ENCODE data around the gene NPAS4.

GRCh38 chr11:66391322-66391721 lies 29.5 kb upstream of the NPAS4 start:
- TF ChIP-seq CSRNP3 (CRISPR knock-in tag; IDR thresholded peaks at IDR 0.05) (no peak), GLIS3 (CRISPR knock-in tag; IDR thresholded peaks at IDR 0.05) (no peak), TOX (CRISPR knock-in tag; IDR thresholded peaks at IDR 0.05; ENCODE audit: borderline replicate concordance) (no peak), TCF4 (CRISPR knock-in tag; IDR thresholded peaks at IDR 0.05; ENCODE audit: borderline replicate concordance) (no peak), ZNF565 (CRISPR knock-in tag; conservative IDR thresholded peaks at IDR 0.05; ENCODE audit: low read depth) (no peak), RARB (CRISPR knock-in tag; IDR thresholded peaks at IDR 0.05) (no peak), ISL1 (CRISPR knock-in tag; IDR thresholded peaks at IDR 0.05) (no peak), PATZ1 (CRISPR knock-in tag; IDR thresholded peaks at IDR 0.05; ENCODE audit: borderline replicate concordance) (no peak), BACH2 (CRISPR knock-in tag; IDR thresholded peaks at IDR 0.05; ENCODE audit: borderline replicate concordance) (no peak), CREB5 (CRISPR knock-in tag; IDR thresholded peaks at IDR 0.05; ENCODE audit: low read depth) (no peak), ZNF70 (CRISPR knock-in tag; IDR thresholded peaks at IDR 0.05) (no peak), ARNTL (CRISPR knock-in tag; IDR thresholded peaks at IDR 0.05; ENCODE audit: borderline replicate concordance, low read depth) (no peak), ZFP3 (CRISPR knock-in tag; IDR thresholded peaks at IDR 0.05) (no peak), PPARA (CRISPR knock-in tag; IDR thresholded peaks at IDR 0.05; ENCODE audit: borderline replicate concordance) (no peak)

All from SK-N-SH treated with all-trans-retinoic acid at 6 μM for 48 hours (cell line).